ENCODE data around the gene FBRS. TPM values are rescaled to one million over a fixed set of nuclear protein-coding genes. Genes with fewer than 3 reads are reported as not detected.

Gene FBRS
- total and polyA plus RNA-seq, 2 donors (not counting 1 experiment from before 2014, with no cell fraction given), result 5.5 to 20.8 TPM

DNA sequence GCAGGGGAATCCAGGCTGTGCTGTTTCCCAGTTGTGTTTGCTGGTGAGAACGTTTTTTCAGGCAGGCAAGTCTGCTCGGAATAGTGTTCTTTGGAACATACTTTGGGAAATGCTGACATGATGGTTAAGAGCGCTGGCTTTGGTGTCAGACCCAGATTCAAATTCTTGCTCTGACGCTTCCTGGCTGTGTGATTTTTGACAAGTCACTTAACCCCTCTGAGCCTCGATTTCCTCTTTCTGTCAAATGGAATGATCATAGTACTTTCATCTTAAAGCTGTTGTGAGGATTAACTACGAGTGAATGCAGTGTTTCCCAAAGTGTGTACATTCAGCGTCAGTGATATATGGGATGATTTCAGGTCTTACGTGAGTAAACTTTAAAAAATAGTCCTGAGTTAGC, 4.8 kb downstream of the FBRS start:
- Histone ChIP-seq H3K79me2 (ENCODE audit: control insufficient read depth, insufficient read depth, low read length) (peaks cover 53% of the 10 kb centered on the region), H4K20me1 (ENCODE audit: control insufficient read depth, extremely low read depth, insufficient read depth, low read length) (no peaks in the 10 kb centered on the region), H3K9ac (ENCODE audit: insufficient read depth, low read length) (no peak overlapping the region), H3K4me2 (ENCODE audit: extremely low read depth, insufficient read depth, low read length) (no peak overlapping the region), H3K27me3 (ENCODE audit: control insufficient read depth, insufficient read depth, low read length) (no peaks in the 10 kb centered on the region), H3K27ac (ENCODE audit: insufficient read depth, low read length) (no peak overlapping the region), H2AFZ (ENCODE audit: low read length) (no peak overlapping the region), H3K4me1 (ENCODE audit: control insufficient read depth, extremely low read depth, insufficient read depth, low read length) (peaks cover 9% of the 10 kb centered on the region), H3K4me3 (replicated peaks in 1 of 4; ENCODE audit: control extremely low read depth in 1 of 4, insufficient read depth in 1 of 4, low read depth in 3 of 4, low read length in 4 of 4) (no peak overlapping the region), H3K36me3 (ENCODE audit: control insufficient read depth, insufficient read depth, low read length) (peaks cover 46% of the 10 kb centered on the region), H3K9me3 (ENCODE audit: control insufficient read depth, insufficient read depth, low read depth, low read length) (no peaks in the 10 kb centered on the region)
- no peak for DNase-seq (ENCODE audit: low read depth in 2 of 2)
- TF ChIP-seq EZH2 (IDR thresholded peaks at IDR 0.05; ENCODE audit: low read length, missing control alignments), result no peak
- TF ChIP-seq, protein P1, sequence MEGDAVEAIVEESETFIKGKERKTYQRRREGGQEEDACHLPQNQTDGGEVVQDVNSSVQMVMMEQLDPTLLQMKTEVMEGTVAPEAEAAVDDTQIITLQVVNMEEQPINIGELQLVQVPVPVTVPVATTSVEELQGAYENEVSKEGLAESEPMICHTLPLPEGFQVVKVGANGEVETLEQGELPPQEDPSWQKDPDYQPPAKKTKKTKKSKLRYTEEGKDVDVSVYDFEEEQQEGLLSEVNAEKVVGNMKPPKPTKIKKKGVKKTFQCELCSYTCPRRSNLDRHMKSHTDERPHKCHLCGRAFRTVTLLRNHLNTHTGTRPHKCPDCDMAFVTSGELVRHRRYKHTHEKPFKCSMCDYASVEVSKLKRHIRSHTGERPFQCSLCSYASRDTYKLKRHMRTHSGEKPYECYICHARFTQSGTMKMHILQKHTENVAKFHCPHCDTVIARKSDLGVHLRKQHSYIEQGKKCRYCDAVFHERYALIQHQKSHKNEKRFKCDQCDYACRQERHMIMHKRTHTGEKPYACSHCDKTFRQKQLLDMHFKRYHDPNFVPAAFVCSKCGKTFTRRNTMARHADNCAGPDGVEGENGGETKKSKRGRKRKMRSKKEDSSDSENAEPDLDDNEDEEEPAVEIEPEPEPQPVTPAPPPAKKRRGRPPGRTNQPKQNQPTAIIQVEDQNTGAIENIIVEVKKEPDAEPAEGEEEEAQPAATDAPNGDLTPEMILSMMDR (conservative IDR thresholded peaks at IDR 0.05 in 1 of 2, IDR thresholded peaks at IDR 0.05 in 1 of 2; ENCODE audit: low read depth in 1 of 2, low read length in 2 of 2), result no peak

DNA sequence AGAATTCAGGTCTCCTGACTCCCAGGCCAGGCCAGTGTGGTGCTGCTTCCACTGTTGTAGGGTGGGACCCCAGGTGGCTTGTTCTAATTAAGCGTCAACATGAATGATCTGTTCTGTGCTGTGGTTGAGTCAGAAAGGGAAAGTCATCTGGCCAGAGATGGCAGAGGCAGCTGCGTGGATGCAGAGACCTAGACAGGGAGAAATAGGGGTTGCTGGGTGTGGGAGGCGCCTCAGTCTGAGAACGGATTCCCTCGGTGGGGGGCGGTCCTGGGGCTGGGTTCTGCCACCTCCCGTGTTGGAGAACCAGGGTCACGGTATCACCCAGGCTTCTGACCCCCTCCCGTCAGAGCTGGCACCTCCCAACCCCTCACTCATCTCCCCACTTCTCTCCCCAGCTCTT, 5.6 kb downstream of the FBRS start:
- Histone ChIP-seq H4K20me1 (ENCODE audit: control insufficient read depth, extremely low read depth, insufficient read depth, low read length) (no peaks in the 10 kb centered on the region), H3K36me3 (ENCODE audit: control insufficient read depth, insufficient read depth, low read length) (peaks cover 49% of the 10 kb centered on the region), H3K27ac (ENCODE audit: insufficient read depth, low read length) (no peak overlapping the region), H3K4me3 (replicated peaks in 1 of 4; ENCODE audit: control extremely low read depth in 1 of 4, insufficient read depth in 1 of 4, low read depth in 3 of 4, low read length in 4 of 4) (no peak overlapping the region), H3K4me2 (ENCODE audit: extremely low read depth, insufficient read depth, low read length) (no peak overlapping the region), H3K4me1 (ENCODE audit: control insufficient read depth, extremely low read depth, insufficient read depth, low read length) (peaks cover 9% of the 10 kb centered on the region), H3K79me2 (ENCODE audit: control insufficient read depth, insufficient read depth, low read length) (peaks cover 53% of the 10 kb centered on the region), H3K27me3 (ENCODE audit: control insufficient read depth, insufficient read depth, low read length) (no peaks in the 10 kb centered on the region), H3K9me3 (ENCODE audit: control insufficient read depth, insufficient read depth, low read depth, low read length) (no peaks in the 10 kb centered on the region), H2AFZ (ENCODE audit: low read length) (no peak overlapping the region), H3K9ac (ENCODE audit: insufficient read depth, low read length) (no peak overlapping the region)
- TF ChIP-seq, protein P1 (conservative IDR thresholded peaks at IDR 0.05 in 1 of 2, IDR thresholded peaks at IDR 0.05 in 1 of 2; ENCODE audit: low read depth in 1 of 2, low read length in 2 of 2), result no peak
- TF ChIP-seq EZH2 (IDR thresholded peaks at IDR 0.05; ENCODE audit: low read length, missing control alignments), result no peak
- DNase-seq (ENCODE audit: low read depth in 2 of 2), result no peak

DNA sequence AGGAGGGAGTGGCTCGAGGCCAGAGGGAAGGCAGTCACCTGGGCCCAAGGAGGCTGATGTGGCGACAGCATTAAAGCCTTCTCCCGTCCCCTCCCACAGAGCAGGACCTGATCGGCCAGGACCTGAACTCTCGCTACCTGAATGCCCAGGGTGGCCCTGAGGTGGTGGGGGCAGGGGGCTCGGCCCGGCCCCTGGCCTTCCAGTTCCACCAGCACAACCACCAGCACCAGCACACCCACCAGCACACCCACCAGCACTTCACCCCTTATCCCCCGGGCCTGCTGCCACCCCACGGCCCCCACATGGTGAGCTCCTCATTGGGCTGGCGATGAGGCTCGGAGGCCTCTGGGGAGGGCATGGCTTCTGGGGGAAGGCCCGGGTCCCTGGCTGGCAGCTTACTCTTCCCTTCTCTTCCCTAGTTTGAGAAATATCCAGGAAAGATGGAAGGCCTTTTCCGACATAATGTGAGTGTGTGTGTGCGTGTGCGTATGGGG, 6.4 kb downstream of the FBRS start:
- Histone ChIP-seq H3K9me3 (ENCODE audit: control insufficient read depth, insufficient read depth, low read depth, low read length) (no peaks in the 10 kb centered on the region), H3K4me3 (replicated peaks in 1 of 4; ENCODE audit: control extremely low read depth in 1 of 4, insufficient read depth in 1 of 4, low read depth in 3 of 4, low read length in 4 of 4) (no peak overlapping the region), H3K27me3 (ENCODE audit: control insufficient read depth, insufficient read depth, low read length) (no peaks in the 10 kb centered on the region), H2AFZ (ENCODE audit: low read length) (no peak overlapping the region), H3K9ac (ENCODE audit: insufficient read depth, low read length) (no peak overlapping the region), H3K4me2 (ENCODE audit: extremely low read depth, insufficient read depth, low read length) (no peak overlapping the region), H3K27ac (ENCODE audit: insufficient read depth, low read length) (no peak overlapping the region), H4K20me1 (ENCODE audit: control insufficient read depth, extremely low read depth, insufficient read depth, low read length) (no peaks in the 10 kb centered on the region), H3K4me1 (ENCODE audit: control insufficient read depth, extremely low read depth, insufficient read depth, low read length) (peaks cover 9% of the 10 kb centered on the region), H3K36me3 (ENCODE audit: control insufficient read depth, insufficient read depth, low read length) (peaks cover 54% of the 10 kb centered on the region), H3K79me2 (ENCODE audit: control insufficient read depth, insufficient read depth, low read length) (peaks cover 52% of the 10 kb centered on the region)
- TF ChIP-seq EZH2 (IDR thresholded peaks at IDR 0.05; ENCODE audit: low read length, missing control alignments), result no peak
- TF ChIP-seq, protein P1 (conservative IDR thresholded peaks at IDR 0.05 in 1 of 2, IDR thresholded peaks at IDR 0.05 in 1 of 2; ENCODE audit: low read depth in 1 of 2, low read length in 2 of 2), result no peak
- DNase-seq (ENCODE audit: low read depth in 2 of 2), result no peak

Data from fibroblast of lung (primary cell).